Hepatocyte (in vitro differentiated cells): ENCODE data around the gene UBTD1. TPM values are rescaled to one million over a fixed set of nuclear protein-coding genes. Genes with fewer than 3 reads are reported as not detected.

Source experiments
- DNase-seq: peaks from one replicate; pipeline ENCODE4 v3.0.0-alpha.2; 2016; ENCODE audit warnings: low spot score
- H2AFZ ChIP-seq: fragments of 200-600 bp; sonication (generic); 2 replicates; pipeline ENCODE4 v1.6.0; 2016; ENCODE audit warnings: antibody characterized with exemption, mild to moderate bottlenecking
- H3K27ac ChIP-seq: fragments of 200-600 bp; sonication (generic); 2 replicates; pipeline ENCODE4 v1.5.1; 2016; ENCODE audit warnings: mild to moderate bottlenecking
- H3K27me3 ChIP-seq: fragments of 200-600 bp; sonication (generic); 2 replicates; pipeline ENCODE4 v1.6.1; 2016
- H3K36me3 ChIP-seq: fragments of 200-600 bp; sonication (generic); replicated peaks from 2 replicates; pipeline ENCODE4 v1.5.1; 2016; ENCODE audit warnings: low read depth; ENCODE audit not compliant: insufficient read depth
- H3K4me1 ChIP-seq: fragments of 200-600 bp; sonication (generic); 2 replicates; pipeline ENCODE4 v1.5.1; 2016; ENCODE audit warnings: mild to moderate bottlenecking, moderate library complexity; ENCODE audit not compliant: insufficient read depth
- H3K4me2 ChIP-seq: fragments of 200-600 bp; sonication (generic); 2 replicates; pipeline ENCODE4 v1.6.0; 2016
- H3K4me3 ChIP-seq: fragments of 200-600 bp; sonication (generic); 2 replicates; pipeline ENCODE4 v1.5.1; 2016; ENCODE audit warnings: mild to moderate bottlenecking
- H3K79me2 ChIP-seq: fragments of 200-600 bp; sonication (generic); 2 replicates; pipeline ENCODE4 v1.6.0; 2017; ENCODE audit warnings: mild to moderate bottlenecking
- H3K9me2 ChIP-seq: fragments of 200-600 bp; sonication (generic); replicated peaks from 2 replicates; pipeline ENCODE4 v1.6.0; 2017; ENCODE audit warnings: mild to moderate bottlenecking; ENCODE audit not compliant: insufficient read depth
- H3K9me3 ChIP-seq: fragments of 200-600 bp; sonication (generic); 2 replicates; pipeline ENCODE4 v1.5.1; 2016; ENCODE audit warnings: low read depth, mild to moderate bottlenecking
- H4K20me1 ChIP-seq: fragments of 200-600 bp; sonication (generic); 2 replicates; pipeline ENCODE4 v1.6.0; 2016; ENCODE audit warnings: mild to moderate bottlenecking; ENCODE audit not compliant: insufficient read depth, poor library complexity, severe bottlenecking
- CTCF ChIP-seq: fragments of 200-600 bp; sonication (generic); IDR thresholded peaks from 2 replicates; pipeline ENCODE4 v1.5.1; 2016; ENCODE audit warnings: antibody characterized with exemption, mild to moderate bottlenecking; ENCODE audit not compliant: poor library complexity
- EZH2 ChIP-seq: fragments of 200-600 bp; sonication (generic); IDR thresholded peaks from 2 replicates; pipeline ENCODE4 v1.6.1; 2016; ENCODE audit warnings: antibody characterized with exemption, mild to moderate bottlenecking, borderline replicate concordance
- EZH2phosphoT487 ChIP-seq: fragments of 200-600 bp; sonication (generic); IDR thresholded peaks from one replicate; pipeline ENCODE4 v1.6.1; 2018; ENCODE audit warnings: antibody characterized with exemption, mild to moderate bottlenecking, low read depth, moderate library complexity; ENCODE audit not compliant: unreplicated experiment, severe bottlenecking
- WGBS: methylation state at CpG from one replicate; pipeline ENCODE4 v1.1.6; 2016; ENCODE audit warnings: low lambda C conversion rate; ENCODE audit errors: missing lambda C conversion rate; 5-methylcytosine and 5-hydroxymethylcytosine counted together
- polyA plus RNA-seq: library from polyadenylated mRNA; unstranded; fragments of >200 nt; fragmentation: Nextera tagmentation; extraction: Ambion mirVana; gene quantifications from 2 replicates; pipeline ENCODE4 v1.2.1, GENCODE V29; 2016
- total RNA-seq: library from RNA; depleted of rRNA; stranded (reverse); fragments of >200 nt; gene quantifications from 2 replicates; pipeline ENCODE4 v1.2.3, GENCODE V29; 2014

The UBTD1 gene, protein sequence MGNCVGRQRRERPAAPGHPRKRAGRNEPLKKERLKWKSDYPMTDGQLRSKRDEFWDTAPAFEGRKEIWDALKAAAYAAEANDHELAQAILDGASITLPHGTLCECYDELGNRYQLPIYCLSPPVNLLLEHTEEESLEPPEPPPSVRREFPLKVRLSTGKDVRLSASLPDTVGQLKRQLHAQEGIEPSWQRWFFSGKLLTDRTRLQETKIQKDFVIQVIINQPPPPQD
- 12.8 and 20.6 TPM in 2 replicates for total RNA-seq
- polyA plus RNA-seq, result 37.0 and 37.1 TPM in 2 replicates

GRCh38 chr10:97498841-97499560, at the start of gene UBTD1:
TSS of gene UBTD1 (plus strand) at chr10:97498924. CDS start at chr10:97499204, 280 bp downstream.
- H4K20me1 ChIP-seq, result peaks cover 39% of the 10 kb centered on the region
- peaks cover 28% of the 10 kb centered on the region for H3K4me1 ChIP-seq
- H3K9me3 ChIP-seq, result no peaks in the 10 kb centered on the region
- H2AFZ ChIP-seq, result peak within 1 kb of the TSS; percentile 83
- peak within 1 kb of the TSS; percentile 76 for H3K4me3 ChIP-seq
- H3K79me2 ChIP-seq, result peaks cover 74% of the 10 kb centered on the region
- H3K27ac ChIP-seq, result peak within 1 kb of the TSS; percentile 92
- WGBS, result 1% methylated on average over 40 of the region's 66 CpGs
- peak within 1 kb of the TSS; percentile 90 for H3K4me2 ChIP-seq
- peak; percentile 81 for DNase-seq
- no peaks in the 10 kb centered on the region for H3K9me2 ChIP-seq
- H3K36me3 ChIP-seq, result no peaks in the 10 kb centered on the region
- H3K27me3 ChIP-seq, result no peaks in the 10 kb centered on the region
- no peak for TF ChIP-seq EZH2phosphoT487
- no peak for TF ChIP-seq EZH2
- TF ChIP-seq CTCF, result peak; percentile 14

DNA sequence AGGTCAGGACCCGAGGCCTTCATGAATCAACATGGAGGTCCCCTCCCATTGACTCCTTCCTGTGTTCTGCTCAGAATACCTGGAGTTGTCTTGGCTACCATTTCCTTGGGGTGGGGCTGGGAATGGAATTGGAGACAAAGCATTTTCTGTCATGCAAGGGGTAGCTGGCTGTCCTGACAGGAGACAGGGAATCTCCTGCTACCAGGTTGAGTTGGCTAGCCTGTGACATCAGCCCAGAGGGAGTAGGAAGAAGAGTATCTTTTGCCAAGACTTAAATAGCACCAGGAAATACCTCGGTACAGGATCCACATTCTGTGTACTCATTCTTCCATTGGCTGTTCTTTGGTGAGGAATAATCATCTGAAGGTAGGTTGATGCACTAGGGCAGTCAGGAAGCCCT, 47.9 kb upstream of the UBTD1 start:
- no peak overlapping the region for H3K4me2 ChIP-seq
- H3K9me3 ChIP-seq, result no peaks in the 10 kb centered on the region
- H3K4me3 ChIP-seq, result no peak overlapping the region
- H3K27ac ChIP-seq, result no peak overlapping the region
- H4K20me1 ChIP-seq, result peaks cover 3% of the 10 kb centered on the region
- peaks cover 17% of the 10 kb centered on the region for H3K4me1 ChIP-seq
- H3K36me3 ChIP-seq, result no peaks in the 10 kb centered on the region
- no peaks in the 10 kb centered on the region for H3K27me3 ChIP-seq
- 91% methylated on average over 2 of the region's 2 CpGs for WGBS
- H3K79me2 ChIP-seq, result peaks cover 59% of the 10 kb centered on the region
- no peak for DNase-seq
- H3K9me2 ChIP-seq, result no peaks in the 10 kb centered on the region
- TF ChIP-seq EZH2phosphoT487 (no peak), EZH2 (no peak), CTCF (no peak)
- no peak overlapping the region for H2AFZ ChIP-seq

GRCh38 chr10:97451605-97452004, 47.1 kb upstream of the UBTD1 start:
- Histone ChIP-seq H3K4me1 (peaks cover 17% of the 10 kb centered on the region), H3K27me3 (no peaks in the 10 kb centered on the region), H3K4me2 (no peak overlapping the region), H4K20me1 (peaks cover 3% of the 10 kb centered on the region), H3K9me2 (no peaks in the 10 kb centered on the region), H3K9me3 (no peaks in the 10 kb centered on the region), H3K79me2 (peaks cover 57% of the 10 kb centered on the region), H3K4me3 (no peak overlapping the region), H2AFZ (no peak overlapping the region), H3K36me3 (no peaks in the 10 kb centered on the region), H3K27ac (no peak overlapping the region)
- DNase-seq, result no peak
- TF ChIP-seq CTCF (no peak), EZH2 (no peak), EZH2phosphoT487 (no peak)
- WGBS, result 98% methylated on average over 17 of the region's 17 CpGs
